IMR-90 (cell line): ENCODE data around the gene TNFAIP8L1. TPM values are rescaled to one million over a fixed set of nuclear protein-coding genes. Genes with fewer than 3 reads are reported as not detected.
A peak's percentile ranks its signal among the peaks of the same experiment; 100 is the strongest.

Source experiments
- ATAC-seq: fragments of 200-7000 bp; cut with Tn5 transposase; 2 replicates; pipeline ENCODE4 v1.9.1; 2020; ENCODE audit warnings: low read depth, mild to moderate bottlenecking, moderate library complexity
- BruUV-seq: library from RNA; stranded (reverse); fragments of 400-500 nt; replicated peaks from 2 replicates; lab custom pipeline; 2021; lab: Mats Ljungman, UMichigan
- CTCF ChIA-PET: fragments of 300-600 bp; formaldehyde crosslinking; extraction: SDS; loops from one replicate; lab custom pipeline; 2021; ENCODE audit warnings: antibody characterized with exemption; lab: Yijun Ruan, JAX
- POLR2A ChIA-PET: fragments of 300-600 bp; sonication (Branson Sonifier 250); formaldehyde crosslinking; loops from one replicate; lab custom pipeline; 2022; ENCODE audit warnings: antibody characterized with exemption; ENCODE audit not compliant: unreplicated experiment; lab: Charles Lee
- DNase-seq: peaks from one replicate; pipeline ENCODE4 v3.0.0; 2013
- H2AFZ ChIP-seq: replicated peaks from 2 replicates; pipeline ENCODE3; 2013; ENCODE audit warnings: low read length, mild to moderate bottlenecking; ENCODE audit not compliant: poor library complexity
- H2AK5ac ChIP-seq: 2 replicates; pipeline ENCODE4 v1.6.1; 2013; ENCODE audit warnings: low read depth, low read length, inconsistent platforms
- H2AK9ac ChIP-seq: replicated peaks from 2 replicates; pipeline ENCODE3; 2013; ENCODE audit warnings: mild to moderate bottlenecking, low read depth, low read length, moderate library complexity; ENCODE audit not compliant: poor library complexity
- H2BK120ac ChIP-seq: 2 replicates; pipeline ENCODE4 v1.6.1; 2013; ENCODE audit warnings: low read depth, low read length, inconsistent platforms
- H2BK15ac ChIP-seq: 3 replicates; pipeline ENCODE4 v1.6.1; 2013; ENCODE audit warnings: low read depth, low read length, inconsistent platforms
- H2BK20ac ChIP-seq: 2 replicates; pipeline ENCODE4 v1.6.1; 2013; ENCODE audit warnings: low read depth, mild to moderate bottlenecking, inconsistent platforms, low read length, moderate library complexity
- H2BK5ac ChIP-seq: 2 replicates; pipeline ENCODE4 v1.6.1; 2013; ENCODE audit warnings: mild to moderate bottlenecking, low read depth, low read length, inconsistent platforms; ENCODE audit not compliant: poor library complexity, severe bottlenecking
- H3K14ac ChIP-seq: replicated peaks from 2 replicates; pipeline ENCODE4 v1.6.1; 2013; ENCODE audit warnings: low read depth, low read length, inconsistent platforms
- H3K18ac ChIP-seq: 2 replicates; pipeline ENCODE4 v1.6.1; 2013; ENCODE audit warnings: low read depth, low read length, control low read depth
- H3K23ac ChIP-seq: 2 replicates; pipeline ENCODE4 v1.6.1; 2013; ENCODE audit warnings: low read depth, low read length, inconsistent platforms
- H3K27ac ChIP-seq: 2 replicates; pipeline ENCODE4 v1.5.1; 2013; ENCODE audit warnings: mild to moderate bottlenecking, control low read depth, low read length; ENCODE audit not compliant: insufficient read depth
- H3K27me3 ChIP-seq: 2 replicates; pipeline ENCODE4 v1.6.1; 2013; ENCODE audit warnings: low read length; ENCODE audit not compliant: control insufficient read depth, insufficient read depth
- H3K36me3 ChIP-seq: 2 replicates; pipeline ENCODE4 v1.6.1; 2013; ENCODE audit warnings: low read length, mixed read lengths; ENCODE audit not compliant: control insufficient read depth, insufficient read depth
- H3K4ac ChIP-seq: 2 replicates; pipeline ENCODE4 v1.6.1; 2013; ENCODE audit warnings: low read depth, low read length, inconsistent platforms
- H3K4me1 ChIP-seq: 2 replicates; pipeline ENCODE4 v1.6.1; 2013; ENCODE audit warnings: low read length, mixed read lengths; ENCODE audit not compliant: control insufficient read depth, insufficient read depth
- H3K4me2 ChIP-seq: 2 replicates; pipeline ENCODE4 v1.6.1; 2013; ENCODE audit warnings: low read depth, mild to moderate bottlenecking, control low read depth, low read length, moderate library complexity
- H3K4me3 ChIP-seq: 2 replicates; pipeline ENCODE4 v1.5.1; 2013; ENCODE audit warnings: low read depth, mild to moderate bottlenecking, control low read depth, low read length, moderate library complexity; ENCODE audit not compliant: insufficient read depth
- H3K56ac ChIP-seq: 2 replicates; pipeline ENCODE4 v1.6.1; 2013; ENCODE audit warnings: low read length, inconsistent platforms; ENCODE audit not compliant: insufficient read depth; ENCODE audit errors: extremely low read depth
- H3K79me1 ChIP-seq, 2 experiments: 2 replicates each; pipeline ENCODE4 v1.6.1; 2013; ENCODE audit warnings: low read length in 2 of 2, inconsistent platforms in 1 of 2, low read depth in 1 of 2
- H3K9ac ChIP-seq: 2 replicates; pipeline ENCODE4 v1.6.1; 2013; ENCODE audit warnings: low read depth, low read length, control low read depth
- H3K9me1 ChIP-seq: 2 replicates; pipeline ENCODE4 v1.6.1; 2013; ENCODE audit warnings: low read length, inconsistent platforms; ENCODE audit not compliant: insufficient read depth
- H3K9me3 ChIP-seq: 2 replicates; pipeline ENCODE4 v1.6.1; 2013; ENCODE audit warnings: low read length; ENCODE audit not compliant: control insufficient read depth, insufficient read depth
- H4K20me1 ChIP-seq: 2 replicates; pipeline ENCODE4 v1.6.1; 2013; ENCODE audit warnings: low read length, inconsistent platforms; ENCODE audit not compliant: insufficient read depth
- H4K5ac ChIP-seq: 2 replicates; pipeline ENCODE4 v1.6.1; 2013; ENCODE audit warnings: mild to moderate bottlenecking, low read depth, low read length, control low read depth
- H4K8ac ChIP-seq, 2 experiments: 2 replicates each; pipeline ENCODE4 v1.6.1; 2013; ENCODE audit warnings: low read depth in 2 of 2, low read length in 2 of 2, control low read depth in 1 of 2, inconsistent platforms in 1 of 2
- H4K91ac ChIP-seq: 2 replicates; pipeline ENCODE4 v1.6.1; 2013; ENCODE audit warnings: low read depth, low read length, inconsistent platforms; ENCODE audit not compliant: insufficient read depth
- BHLHE40 ChIP-seq: fragments of 150-350 bp; IDR thresholded peaks from 2 replicates; pipeline ENCODE4 v1.6.1; 2016; ENCODE audit warnings: mild to moderate bottlenecking, low read depth, low read length
- CEBPB ChIP-seq: IDR thresholded peaks from 2 replicates; pipeline ENCODE4 v1.6.1; 2012; ENCODE audit warnings: low read depth, low read length, improper control_type of control experiment
- CHD1 ChIP-seq: IDR thresholded peaks from 2 replicates; pipeline ENCODE4 v1.6.1; 2012; ENCODE audit warnings: low read depth, low read length, improper control_type of control experiment
- CTCF ChIP-seq: conservative IDR thresholded peaks from 2 replicates; pipeline ENCODE4 v1.5.1; 2012; ENCODE audit warnings: mild to moderate bottlenecking, low read depth, low read length, improper control_type of control experiment
- ELK1 ChIP-seq: fragments of 150-350 bp; IDR thresholded peaks from 2 replicates; pipeline ENCODE4 v1.6.1; 2016; ENCODE audit warnings: low read depth, mild to moderate bottlenecking, low read length, moderate library complexity, borderline replicate concordance
- FOS ChIP-seq: fragments of 150-350 bp; IDR thresholded peaks from 2 replicates; pipeline ENCODE4 v1.6.1; 2016; ENCODE audit warnings: low read depth, low read length
- MAFK ChIP-seq: IDR thresholded peaks from 2 replicates; pipeline ENCODE4 v1.6.1; 2012; ENCODE audit warnings: low read depth, low read length, improper control_type of control experiment
- MAZ ChIP-seq: IDR thresholded peaks from 2 replicates; pipeline ENCODE4 v1.6.1; 2012; ENCODE audit warnings: low read depth, mild to moderate bottlenecking, low read length, improper control_type of control experiment, moderate library complexity, borderline replicate concordance
- MXI1 ChIP-seq: IDR thresholded peaks from 2 replicates; pipeline ENCODE4 v1.6.1; 2012; ENCODE audit warnings: low read depth, mild to moderate bottlenecking, low read length, moderate library complexity, borderline replicate concordance
- NFE2L2 ChIP-seq: fragments of 150-350 bp; IDR thresholded peaks from 2 replicates; pipeline ENCODE4 v1.6.1; 2016; ENCODE audit warnings: low read depth, mild to moderate bottlenecking, low read length
- POLR2A ChIP-seq: IDR thresholded peaks from 2 replicates; pipeline ENCODE4 v1.6.1; 2012; ENCODE audit warnings: mild to moderate bottlenecking, low read depth, low read length
- RAD21 ChIP-seq: IDR thresholded peaks from 2 replicates; pipeline ENCODE4 v1.6.1; 2012; ENCODE audit warnings: low read length, improper control_type of control experiment
- RCOR1 ChIP-seq: IDR thresholded peaks from 2 replicates; pipeline ENCODE4 v1.6.1; 2012; ENCODE audit warnings: mild to moderate bottlenecking, low read length, improper control_type of control experiment; ENCODE audit not compliant: insufficient replicate concordance
- RFX5 ChIP-seq: IDR thresholded peaks from 2 replicates; pipeline ENCODE4 v1.8.0; 2012; ENCODE audit warnings: low read depth, mild to moderate bottlenecking, low read length, moderate library complexity
- SMC3 ChIP-seq: fragments of 150-350 bp; IDR thresholded peaks from 2 replicates; pipeline ENCODE4 v1.6.1; 2016; ENCODE audit warnings: low read depth, mild to moderate bottlenecking, antibody characterized with exemption, low read length, moderate library complexity
- USF2 ChIP-seq: fragments of 150-350 bp; IDR thresholded peaks from 2 replicates; pipeline ENCODE4 v1.6.1; 2017; ENCODE audit warnings: mild to moderate bottlenecking, antibody characterized with exemption, low read length, low read depth
- WGBS, 2 experiments: methylation state at CpG; one replicate each; pipeline versions ENCODE4 v1.1.5 to v1.1.7; 2013; ENCODE audit warnings: missing lambda C conversion rate in 2 of 2; ENCODE audit not compliant: insufficient read length in 1 of 2; ENCODE audit errors: extremely low coverage in 2 of 2; 5-methylcytosine and 5-hydroxymethylcytosine counted together
- dilution Hi-C: fragments of 300-500 bp; cut with HindIII; formaldehyde crosslinking; loops from one replicate; pipeline ENCODE4 v1.14.3; 2018; ENCODE audit warnings: low sequenced_read_pairs; ENCODE audit not compliant: unreplicated experiment
- in situ Hi-C: fragments of 300-500 bp; cut with MboI; formaldehyde crosslinking; loops from 3 replicates; pipeline ENCODE4 v1.14.3; 2019; ENCODE audit warnings: low sequenced_read_pairs, inconsistent platforms, mixed read lengths
- intact Hi-C: fragments of 100-400 bp; cut with micrococcal nuclease; formaldehyde crosslinking; loops from 2 replicates; pipeline ENCODE4 v1.10.0; 2022
- polyA plus RNA-seq, 3 experiments: library from polyadenylated mRNA; depleted of rRNA; stranded (reverse); fragments of >200 nt; gene quantifications; 2 replicates each; pipeline ENCODE4 v1.2.3, GENCODE V29; 2012; ENCODE audit warnings: low replicate concordance in 1 of 3
- total RNA-seq: library from RNA; depleted of rRNA; stranded (reverse); fragments of >200 nt; gene quantifications from 2 replicates; pipeline ENCODE4 v1.2.3, GENCODE V29; 2012

The TNFAIP8L1 gene
- total and polyA plus RNA-seq, 2 of the 4 experiments (the other 2 are of a cell fraction) = 2.5 to 6.0 TPM

GRCh38 chr19:4675346-4675745 is 36.0 kb downstream of the TNFAIP8L1 start:
- Histone ChIP-seq H3K18ac (no peak overlapping the region), H3K27ac (no peak overlapping the region), H4K8ac (no peak overlapping the region), H4K91ac (no peak overlapping the region), H3K4me3 (no peak overlapping the region), H3K4ac (no peak overlapping the region), H4K5ac (no peak overlapping the region), H2AK9ac (no peak overlapping the region), H3K9me3 (no peaks in the 10 kb centered on the region), H3K4me1 (0 out of 2 replicates have a peak, but pooled peaks cover 2% of the 10 kb centered on the region), H2BK120ac (no peak overlapping the region), H4K20me1 (no peaks in the 10 kb centered on the region; the same call in 1 of the 2 replicates), H3K14ac (no peak overlapping the region), H3K23ac (no peak overlapping the region), H3K9ac (no peak overlapping the region), H3K36me3 (peaks cover 26% of the 10 kb centered on the region), H3K27me3 (no peaks in the 10 kb centered on the region), H3K79me1 (no peaks in the 10 kb centered on the region; a peak in 1 of 4 replicates), H3K4me2 (no peak overlapping the region), H3K9me1 (no peaks in the 10 kb centered on the region), H2BK5ac (no peak overlapping the region), H3K56ac (no peak overlapping the region), H2AK5ac (no peak overlapping the region), H2BK15ac (no peak overlapping the region), H2AFZ (no peak overlapping the region), H2BK20ac (no peak overlapping the region)
- no peak for DNase-seq
- WGBS, 2 experiments = 87% methylated on average over 6 of the region's 16 CpGs; no CpG with 5 or more reads in 1 of the 2 experiments
- ChIA-PET CTCF (no interaction called here), POLR2A (no interaction called here)
- dilution Hi-C loops (no loop called here), in situ Hi-C loops (no loop called here), intact Hi-C loops (no loop called here)
- ATAC-seq = no peak
- TF ChIP-seq MAZ (no peak), FOS (no peak), POLR2A (no peak), RFX5 (no peak), CHD1 (no peak), SMC3 (no peak), MXI1 (no peak), ELK1 (no peak), NFE2L2 (no peak), CTCF (no peak), RAD21 (no peak), CEBPB (no peak), RCOR1 (no peak), MAFK (no peak), BHLHE40 (no peak), USF2 (no peak)
- TSS peak; percentile 96 for BruUV-seq
